ENCODE data around the gene KLHL21.

The KLHL21 gene

GRCh38 chr1:6599141-6599975 is 3.3 kb downstream of the KLHL21 start:
- TF ChIP-seq TEAD4 (IDR thresholded peaks at IDR 0.05) (no peak), TCF12 (IDR thresholded peaks at IDR 0.05; ENCODE audit: low read depth) (no peak), EP300 (IDR thresholded peaks at IDR 0.05; ENCODE audit: borderline replicate concordance) (no peak), RAD21 (IDR thresholded peaks at IDR 0.05; ENCODE audit: low read depth) (no peak), CEBPB (IDR thresholded peaks at IDR 0.05) (no peak), YY1 (IDR thresholded peaks at IDR 0.05; ENCODE audit: low read depth) (no peak)
- TF ChIP-seq, protein P1, sequence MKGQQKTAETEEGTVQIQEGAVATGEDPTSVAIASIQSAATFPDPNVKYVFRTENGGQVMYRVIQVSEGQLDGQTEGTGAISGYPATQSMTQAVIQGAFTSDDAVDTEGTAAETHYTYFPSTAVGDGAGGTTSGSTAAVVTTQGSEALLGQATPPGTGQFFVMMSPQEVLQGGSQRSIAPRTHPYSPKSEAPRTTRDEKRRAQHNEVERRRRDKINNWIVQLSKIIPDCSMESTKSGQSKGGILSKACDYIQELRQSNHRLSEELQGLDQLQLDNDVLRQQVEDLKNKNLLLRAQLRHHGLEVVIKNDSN (IDR thresholded peaks at IDR 0.05) = no peak

DNA sequence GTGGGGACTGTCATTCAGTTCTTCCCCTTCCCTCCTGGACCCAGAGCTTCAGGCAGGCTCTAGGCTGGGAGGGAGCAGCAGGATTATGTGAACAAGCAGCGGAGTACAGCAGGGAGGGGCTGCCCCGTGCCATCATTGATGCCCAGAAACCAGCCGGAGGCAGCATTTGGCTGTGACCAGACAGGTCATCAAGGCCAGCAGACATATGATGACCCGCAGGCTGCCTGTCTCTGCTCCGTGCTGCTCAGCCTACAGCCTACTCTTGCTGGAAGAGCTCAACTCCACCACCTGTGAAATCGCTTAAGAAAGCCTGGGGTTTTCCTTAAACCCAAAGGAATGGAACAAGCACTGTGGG is 4.9 kb downstream of the KLHL21 start:
- TF ChIP-seq CEBPB (IDR thresholded peaks at IDR 0.05) (no peak), EGR1 (IDR thresholded peaks at IDR 0.05) (no peak), TEAD4 (IDR thresholded peaks at IDR 0.05) (no peak), YY1 (IDR thresholded peaks at IDR 0.05; ENCODE audit: low read depth) (no peak), FOXM1 (IDR thresholded peaks at IDR 0.05; ENCODE audit: borderline replicate concordance, low read depth) (no peak), EP300 (IDR thresholded peaks at IDR 0.05; ENCODE audit: borderline replicate concordance) (no peak), CREB1 (IDR thresholded peaks at IDR 0.05; ENCODE audit: low read depth) (no peak), NFIC (IDR thresholded peaks at IDR 0.05) (no peak), RAD21 (IDR thresholded peaks at IDR 0.05; ENCODE audit: low read depth) (no peak), TAF1 (IDR thresholded peaks at IDR 0.05; ENCODE audit: low read depth) (no peak), ZBTB7A (IDR thresholded peaks at IDR 0.05; ENCODE audit: low read depth) (no peak), TCF12 (IDR thresholded peaks at IDR 0.05; ENCODE audit: low read depth) (no peak)
- TF ChIP-seq, protein P2, sequence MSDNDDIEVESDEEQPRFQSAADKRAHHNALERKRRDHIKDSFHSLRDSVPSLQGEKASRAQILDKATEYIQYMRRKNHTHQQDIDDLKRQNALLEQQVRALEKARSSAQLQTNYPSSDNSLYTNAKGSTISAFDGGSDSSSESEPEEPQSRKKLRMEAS (IDR thresholded peaks at IDR 0.05) = no peak
- TF ChIP-seq, protein P1 (IDR thresholded peaks at IDR 0.05) = no peak
- TF ChIP-seq, protein P3, sequence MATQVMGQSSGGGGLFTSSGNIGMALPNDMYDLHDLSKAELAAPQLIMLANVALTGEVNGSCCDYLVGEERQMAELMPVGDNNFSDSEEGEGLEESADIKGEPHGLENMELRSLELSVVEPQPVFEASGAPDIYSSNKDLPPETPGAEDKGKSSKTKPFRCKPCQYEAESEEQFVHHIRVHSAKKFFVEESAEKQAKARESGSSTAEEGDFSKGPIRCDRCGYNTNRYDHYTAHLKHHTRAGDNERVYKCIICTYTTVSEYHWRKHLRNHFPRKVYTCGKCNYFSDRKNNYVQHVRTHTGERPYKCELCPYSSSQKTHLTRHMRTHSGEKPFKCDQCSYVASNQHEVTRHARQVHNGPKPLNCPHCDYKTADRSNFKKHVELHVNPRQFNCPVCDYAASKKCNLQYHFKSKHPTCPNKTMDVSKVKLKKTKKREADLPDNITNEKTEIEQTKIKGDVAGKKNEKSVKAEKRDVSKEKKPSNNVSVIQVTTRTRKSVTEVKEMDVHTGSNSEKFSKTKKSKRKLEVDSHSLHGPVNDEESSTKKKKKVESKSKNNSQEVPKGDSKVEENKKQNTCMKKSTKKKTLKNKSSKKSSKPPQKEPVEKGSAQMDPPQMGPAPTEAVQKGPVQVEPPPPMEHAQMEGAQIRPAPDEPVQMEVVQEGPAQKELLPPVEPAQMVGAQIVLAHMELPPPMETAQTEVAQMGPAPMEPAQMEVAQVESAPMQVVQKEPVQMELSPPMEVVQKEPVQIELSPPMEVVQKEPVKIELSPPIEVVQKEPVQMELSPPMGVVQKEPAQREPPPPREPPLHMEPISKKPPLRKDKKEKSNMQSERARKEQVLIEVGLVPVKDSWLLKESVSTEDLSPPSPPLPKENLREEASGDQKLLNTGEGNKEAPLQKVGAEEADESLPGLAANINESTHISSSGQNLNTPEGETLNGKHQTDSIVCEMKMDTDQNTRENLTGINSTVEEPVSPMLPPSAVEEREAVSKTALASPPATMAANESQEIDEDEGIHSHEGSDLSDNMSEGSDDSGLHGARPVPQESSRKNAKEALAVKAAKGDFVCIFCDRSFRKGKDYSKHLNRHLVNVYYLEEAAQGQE (IDR thresholded peaks at IDR 0.05; ENCODE audit: low read depth) = no peak

- TF ChIP-seq EP300 (IDR thresholded peaks at IDR 0.05; ENCODE audit: borderline replicate concordance) (no peak), TEAD4 (IDR thresholded peaks at IDR 0.05) (no peak), ZBTB7A (IDR thresholded peaks at IDR 0.05; ENCODE audit: low read depth) (no peak), RAD21 (IDR thresholded peaks at IDR 0.05; ENCODE audit: low read depth) (no peak), EGR1 (IDR thresholded peaks at IDR 0.05) (no peak), FOXM1 (IDR thresholded peaks at IDR 0.05; ENCODE audit: borderline replicate concordance, low read depth) (no peak), CEBPB (IDR thresholded peaks at IDR 0.05) (no peak), CREB1 (IDR thresholded peaks at IDR 0.05; ENCODE audit: low read depth) (no peak), NFIC (IDR thresholded peaks at IDR 0.05) (no peak), YY1 (IDR thresholded peaks at IDR 0.05; ENCODE audit: low read depth) (no peak)
- TF ChIP-seq, protein P1 (IDR thresholded peaks at IDR 0.05) = no peak
- TF ChIP-seq, protein P3 (IDR thresholded peaks at IDR 0.05; ENCODE audit: low read depth) = no peak
- TF ChIP-seq, protein P2 (IDR thresholded peaks at IDR 0.05) = no peak
These were observed 5.5 kb downstream of the KLHL21 start for GRCh38 chr1:6596886-6597776.

- TF ChIP-seq FOXM1 (IDR thresholded peaks at IDR 0.05; ENCODE audit: borderline replicate concordance, low read depth) (no peak), NFIC (IDR thresholded peaks at IDR 0.05) (peak; percentile 58; the same call in 1 of the 2 replicates)
These were observed 6.3 kb downstream of the KLHL21 start for GRCh38 chr1:6596351-6596750.
